Liver (tissue), 2 donors: ENCODE results near the gene GZMM.

ENCODE experiments used
- REST ChIP-seq: IDR thresholded peaks from 2 replicates; pipeline ENCODE4 v1.6.1; 2016; ENCODE audit warnings: antibody characterized with exemption, mild to moderate bottlenecking
- YY1 ChIP-seq: IDR thresholded peaks from 2 replicates; pipeline ENCODE4 v1.6.1; 2016; ENCODE audit warnings: antibody characterized with exemption, mild to moderate bottlenecking
- TF ChIP-seq, protein P1 (sequence below): fragments of 150-350 bp; IDR thresholded peaks from 2 replicates; pipeline ENCODE4 v1.5.1; 2017; ENCODE audit warnings: improper control_type of control experiment, low read depth, low read length; ENCODE audit not compliant: missing input control
- donor health status: healthy.

- TF ChIP-seq, protein P1, sequence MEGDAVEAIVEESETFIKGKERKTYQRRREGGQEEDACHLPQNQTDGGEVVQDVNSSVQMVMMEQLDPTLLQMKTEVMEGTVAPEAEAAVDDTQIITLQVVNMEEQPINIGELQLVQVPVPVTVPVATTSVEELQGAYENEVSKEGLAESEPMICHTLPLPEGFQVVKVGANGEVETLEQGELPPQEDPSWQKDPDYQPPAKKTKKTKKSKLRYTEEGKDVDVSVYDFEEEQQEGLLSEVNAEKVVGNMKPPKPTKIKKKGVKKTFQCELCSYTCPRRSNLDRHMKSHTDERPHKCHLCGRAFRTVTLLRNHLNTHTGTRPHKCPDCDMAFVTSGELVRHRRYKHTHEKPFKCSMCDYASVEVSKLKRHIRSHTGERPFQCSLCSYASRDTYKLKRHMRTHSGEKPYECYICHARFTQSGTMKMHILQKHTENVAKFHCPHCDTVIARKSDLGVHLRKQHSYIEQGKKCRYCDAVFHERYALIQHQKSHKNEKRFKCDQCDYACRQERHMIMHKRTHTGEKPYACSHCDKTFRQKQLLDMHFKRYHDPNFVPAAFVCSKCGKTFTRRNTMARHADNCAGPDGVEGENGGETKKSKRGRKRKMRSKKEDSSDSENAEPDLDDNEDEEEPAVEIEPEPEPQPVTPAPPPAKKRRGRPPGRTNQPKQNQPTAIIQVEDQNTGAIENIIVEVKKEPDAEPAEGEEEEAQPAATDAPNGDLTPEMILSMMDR: no peak
- TF ChIP-seq REST: no peak
- TF ChIP-seq YY1: no peak
These were observed 45.9 kb upstream of the GZMM start for GRCh38 chr19:497869-498510.
